Stomach (tissue), 9 donors: ENCODE results near the gene EHD3. TPM values are rescaled to one million over a fixed set of nuclear protein-coding genes. Genes with fewer than 3 reads are reported as not detected.

Experiments used
- DNase-seq, 2 donors: peaks; one replicate each; pipeline versions ENCODE4 v3.0.0 to v3.0.0-alpha.2; 2013 to 2019
- H3K27ac ChIP-seq, 5 donors: fragments of 200-600 bp in 4 of 5; sonication (generic) in 4 of 5; one replicate each; pipeline ENCODE4 v1.5.1; 2013 to 2019; ENCODE audit warnings: mild to moderate bottlenecking in 1 of 5, moderate library complexity in 1 of 5
- H3K27me3 ChIP-seq, 3 donors: fragments of 200-600 bp; sonication (generic); one replicate each; pipeline ENCODE4 v1.5.1; 2017 to 2019; ENCODE audit warnings: mixed run types in 1 of 3
- H3K36me3 ChIP-seq, 4 donors: fragments of 200-600 bp; sonication (generic); 1 replicate in 3 of 4; 2 replicates in 1 of 4; pipeline ENCODE4 v1.5.1; 2016 to 2019
- H3K4me1 ChIP-seq, 4 donors: fragments of 200-600 bp; sonication (generic); one replicate each; pipeline ENCODE4 v1.5.1; 2016 to 2019
- H3K4me3 ChIP-seq, 4 donors: fragments of 200-600 bp; sonication (generic) in 3 of 4; one replicate each; pipeline ENCODE4 v1.5.1; 2016 to 2019; ENCODE audit warnings: mild to moderate bottlenecking in 1 of 4
- H3K9me3 ChIP-seq, 4 donors: fragments of 200-600 bp; sonication (generic); one replicate each; pipeline ENCODE4 v1.5.1; 2016 to 2019
- EP300 ChIP-seq: sonication (generic); formaldehyde crosslinking; IDR thresholded peaks from one replicate; pipeline ENCODE4 v1.6.1; 2017; ENCODE audit warnings: antibody characterized with exemption
- POLR2A ChIP-seq, 4 donors: fragments of 450-650 bp; IDR thresholded peaks; one replicate each; pipeline ENCODE4 v1.6.1; 2016; ENCODE audit warnings: antibody characterized with exemption in 4 of 4, control low read depth in 2 of 4, mild to moderate bottlenecking in 1 of 4, moderate library complexity in 1 of 4
- POLR2AphosphoS5 ChIP-seq, 3 donors: sonication (generic); formaldehyde crosslinking; IDR thresholded peaks; one replicate each; pipeline ENCODE4 v1.6.1; 2016; ENCODE audit warnings: antibody characterized with exemption in 3 of 3
- WGBS, 5 donors: extraction: QIAGEN DNeasy Blood & Tissue Kit in 3 of 5; methylation state at CpG; one replicate each; pipeline versions ENCODE4 v1.1.5 to v1.1.7; 2013 to 2018; 5-methylcytosine and 5-hydroxymethylcytosine counted together
- intact Hi-C: fragments of 100-400 bp; cut with DNase I; formaldehyde crosslinking; loops from one replicate; pipeline ENCODE4 v1.15.1; 2023; ENCODE audit warnings: low total_unique reads
- polyA plus RNA-seq, 3 donors: library from polyadenylated mRNA; stranded (reverse); fragments of 200-250 nt; gene quantifications; one replicate each; pipeline ENCODE4 v1.2.3, GENCODE V29; 2013
- total RNA-seq, 5 donors: library from RNA; depleted of rRNA; stranded (reverse); fragments of >200 nt; gene quantifications; one replicate each; pipeline versions ENCODE4 v1.1.0 to v1.2.3, GENCODE V29; 2014 to 2016
- TF ChIP-seq, protein P1 (sequence below), 7 experiments: fragments of 450-650 bp in 4 of 7; fragments of 200-600 bp in 3 of 7; sonication (generic) in 3 of 7; IDR thresholded peaks; one replicate each; pipeline ENCODE4 v1.5.1; 2016 to 2019; ENCODE audit warnings: antibody characterized with exemption in 7 of 7, control low read depth in 2 of 7, mild to moderate bottlenecking in 1 of 7
- donor health status: healthy with polysubstance abuse.
- donor health status: Bipolar disorder and iron deficiency.
- donor health status: healthy.

EHD3 gene
- total and polyA plus RNA-seq, 8 donors, result 0.45 to 7.5 (median 3.6) TPM

DNA sequence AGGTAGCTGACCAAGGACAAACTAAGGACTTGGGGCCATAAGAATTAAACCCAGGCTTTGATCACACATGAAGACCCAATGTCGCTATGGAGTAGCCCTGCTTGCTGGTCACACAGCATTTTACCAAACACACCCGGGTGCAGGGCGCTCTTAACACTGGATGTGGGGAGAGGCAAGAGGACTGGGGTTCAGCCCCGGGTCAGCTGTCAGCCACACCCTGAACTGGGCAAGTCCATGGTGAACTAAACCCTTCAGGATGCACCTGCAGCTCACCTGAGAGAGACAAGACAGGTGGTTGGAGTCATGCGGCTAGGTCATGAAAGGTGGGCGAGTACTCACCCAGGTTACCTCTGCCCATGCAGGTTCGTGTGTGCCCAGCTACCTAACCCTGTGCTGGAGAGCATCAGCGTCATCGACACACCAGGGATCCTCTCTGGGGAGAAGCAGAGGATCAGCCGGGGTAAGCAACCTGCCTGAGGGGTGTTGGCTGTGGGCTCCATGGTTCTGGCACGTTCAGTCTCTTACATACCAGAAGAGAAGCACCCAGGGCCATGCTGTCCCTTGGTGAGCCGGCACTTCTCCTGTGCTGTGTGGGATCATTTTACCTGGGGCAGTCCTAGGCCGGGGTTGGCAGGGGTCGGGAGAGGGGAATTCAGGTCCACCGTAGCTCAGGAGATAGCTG is 15.2 kb downstream of the EHD3 start:
- no peaks in the 10 kb centered on the region for H3K9me3 ChIP-seq
- DNase-seq, result no peak
- WGBS, 5 donors, result 90 to 96% (median 93%) methylated on average over 12 to 15 of the region's 15 CpGs
- H3K27ac ChIP-seq, result no peak overlapping the region
- TF ChIP-seq EP300, result no peak
- H3K36me3 ChIP-seq, result peaks cover 0 to 18% (median 13%) of the 10 kb centered on the region in 4 donors
- no peak overlapping the region for H3K4me3 ChIP-seq
- intact Hi-C loops, result no loop called here
- H3K27me3 ChIP-seq, result no peaks in the 10 kb centered on the region
- H3K4me1 ChIP-seq, result peaks cover 0 to 4% (median 0%) of the 10 kb centered on the region in 4 donors

DNA sequence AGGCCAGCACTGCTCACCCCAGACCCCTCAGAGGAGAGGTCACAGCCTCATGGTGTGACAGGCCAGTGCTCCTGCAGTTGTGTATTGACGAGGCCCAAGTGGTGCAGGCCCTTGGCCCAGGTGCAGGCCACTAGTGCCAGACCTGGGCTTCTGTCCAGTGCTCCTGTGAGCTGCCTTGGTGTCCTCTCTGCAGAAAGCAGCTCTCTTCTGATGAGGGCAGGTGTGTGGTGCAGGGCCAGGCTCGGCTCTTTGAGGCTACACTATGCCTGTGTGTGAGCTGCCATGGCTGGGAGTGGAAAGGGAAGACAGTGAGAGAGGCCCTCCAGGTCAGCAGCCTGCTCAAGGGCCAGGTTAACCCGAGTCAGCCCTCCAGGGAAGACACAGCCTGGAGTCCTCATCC is 17.1 kb downstream of the EHD3 start:
- H3K4me1 ChIP-seq, result peaks cover 0 to 4% (median 0%) of the 10 kb centered on the region in 4 donors
- no peak for TF ChIP-seq POLR2A (IDR thresholded peaks at IDR 0.05)
- TF ChIP-seq EP300, result no peak
- TF ChIP-seq, protein P1, sequence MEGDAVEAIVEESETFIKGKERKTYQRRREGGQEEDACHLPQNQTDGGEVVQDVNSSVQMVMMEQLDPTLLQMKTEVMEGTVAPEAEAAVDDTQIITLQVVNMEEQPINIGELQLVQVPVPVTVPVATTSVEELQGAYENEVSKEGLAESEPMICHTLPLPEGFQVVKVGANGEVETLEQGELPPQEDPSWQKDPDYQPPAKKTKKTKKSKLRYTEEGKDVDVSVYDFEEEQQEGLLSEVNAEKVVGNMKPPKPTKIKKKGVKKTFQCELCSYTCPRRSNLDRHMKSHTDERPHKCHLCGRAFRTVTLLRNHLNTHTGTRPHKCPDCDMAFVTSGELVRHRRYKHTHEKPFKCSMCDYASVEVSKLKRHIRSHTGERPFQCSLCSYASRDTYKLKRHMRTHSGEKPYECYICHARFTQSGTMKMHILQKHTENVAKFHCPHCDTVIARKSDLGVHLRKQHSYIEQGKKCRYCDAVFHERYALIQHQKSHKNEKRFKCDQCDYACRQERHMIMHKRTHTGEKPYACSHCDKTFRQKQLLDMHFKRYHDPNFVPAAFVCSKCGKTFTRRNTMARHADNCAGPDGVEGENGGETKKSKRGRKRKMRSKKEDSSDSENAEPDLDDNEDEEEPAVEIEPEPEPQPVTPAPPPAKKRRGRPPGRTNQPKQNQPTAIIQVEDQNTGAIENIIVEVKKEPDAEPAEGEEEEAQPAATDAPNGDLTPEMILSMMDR (IDR thresholded peaks at IDR 0.05), result no peak
- TF ChIP-seq POLR2AphosphoS5 (IDR thresholded peaks at IDR 0.05), result no peak
- 63 to 88% (median 81%) methylated on average over 1 to 3 of the region's 3 CpGs for WGBS, 5 donors
- H3K27ac ChIP-seq, result no peak overlapping the region
- H3K36me3 ChIP-seq, result peaks cover 0 to 21% (median 11%) of the 10 kb centered on the region in 4 donors
- intact Hi-C loops, result no loop called here
- H3K4me3 ChIP-seq, result no peak overlapping the region
- DNase-seq, result no peak
- no peaks in the 10 kb centered on the region for H3K27me3 ChIP-seq
- no peaks in the 10 kb centered on the region for H3K9me3 ChIP-seq

DNA sequence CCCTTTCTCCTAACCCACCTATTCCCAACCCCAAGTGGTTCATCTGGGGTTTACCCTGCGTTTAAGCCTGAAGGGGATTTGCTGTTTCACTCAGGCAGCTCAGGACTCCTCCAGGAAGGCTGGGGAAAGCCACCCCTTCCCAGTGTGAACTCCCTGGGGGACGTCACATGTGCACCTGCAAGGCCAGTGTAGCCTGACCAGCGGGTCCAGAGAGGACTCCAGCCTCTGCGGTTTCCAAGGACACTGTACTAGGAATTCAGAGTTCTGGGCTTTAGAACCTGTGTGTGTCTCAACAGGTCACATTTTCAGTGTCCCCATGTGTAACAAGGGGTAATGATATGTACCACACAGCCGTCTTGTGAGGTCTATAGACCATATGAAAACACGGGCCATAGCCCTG is 17.9 kb downstream of the EHD3 start:
- H3K27ac ChIP-seq, result no peak overlapping the region

DNA sequence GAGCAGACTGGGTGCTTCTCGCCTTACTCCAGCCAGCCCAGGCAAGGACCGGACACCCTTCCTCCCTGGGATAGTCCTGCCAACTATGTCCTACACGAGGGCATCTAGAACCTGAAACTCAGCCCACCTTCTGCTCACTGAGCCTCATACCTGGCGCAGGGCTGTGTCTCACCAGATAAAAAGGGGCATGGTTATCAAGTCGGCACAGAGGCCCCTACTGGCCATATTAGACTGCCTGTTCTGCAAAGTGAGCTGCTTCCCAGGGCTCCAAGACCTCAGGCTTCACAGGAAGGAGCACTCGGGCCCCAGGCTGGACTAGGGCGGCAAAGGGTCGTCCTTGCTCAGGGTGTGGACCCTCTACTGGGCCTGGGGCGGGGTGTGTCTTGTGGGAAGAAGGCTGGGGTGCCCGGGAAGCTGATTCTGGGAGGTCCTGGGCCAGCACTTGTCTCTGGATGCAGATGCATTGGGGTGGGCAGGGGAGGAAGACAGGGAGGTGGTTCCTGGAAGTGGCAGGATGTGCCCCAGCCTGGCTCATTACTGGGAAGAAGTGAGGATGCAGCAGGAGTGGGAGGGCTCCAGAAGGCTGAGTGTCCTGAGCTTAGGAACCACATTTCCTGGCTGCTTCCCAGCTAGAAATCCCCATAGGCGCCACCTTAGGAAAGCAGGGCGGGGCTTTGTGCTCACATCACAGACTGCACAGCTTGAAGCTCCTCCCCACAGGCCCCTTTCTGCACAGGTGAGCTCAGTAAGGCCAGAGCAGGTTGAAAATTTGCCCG is 19.6 kb downstream of the EHD3 start:
- H3K36me3 ChIP-seq, result peaks cover 0 to 16% (median 2%) of the 10 kb centered on the region in 4 donors
- no peak overlapping the region for H3K4me3 ChIP-seq
- intact Hi-C loops, result no loop called here
- no peak for TF ChIP-seq EP300
- no peak for TF ChIP-seq POLR2A (IDR thresholded peaks at IDR 0.05)
- TF ChIP-seq POLR2AphosphoS5 (IDR thresholded peaks at IDR 0.05), result no peak
- TF ChIP-seq, protein P1 (IDR thresholded peaks at IDR 0.05), result no peak
- DNase-seq, result peak in 1 of 2 donors; percentile 75
- no peak overlapping the region for H3K27ac ChIP-seq
- peaks cover 0 to 5% (median 2%) of the 10 kb centered on the region in 4 donors for H3K4me1 ChIP-seq
- H3K9me3 ChIP-seq, result no peaks in the 10 kb centered on the region
- H3K27me3 ChIP-seq, result no peaks in the 10 kb centered on the region
- 49 to 71% (median 60%) methylated on average over 8 to 13 of the region's 13 CpGs for WGBS, 5 donors

More for the DNA sequence above, 17.9 kb downstream of the EHD3 start:
- H3K4me3 ChIP-seq, result no peak overlapping the region
- no peaks in the 10 kb centered on the region for H3K9me3 ChIP-seq
- peaks cover 0 to 21% (median 11%) of the 10 kb centered on the region in 4 donors for H3K36me3 ChIP-seq
- H3K4me1 ChIP-seq, result peaks cover 0 to 4% (median under 1%) of the 10 kb centered on the region in 4 donors
- intact Hi-C loops, result no loop called here
- no peaks in the 10 kb centered on the region for H3K27me3 ChIP-seq
- TF ChIP-seq, protein P1 (IDR thresholded peaks at IDR 0.05), result no peak
- TF ChIP-seq POLR2A (IDR thresholded peaks at IDR 0.05) (no peak), EP300 (no peak), POLR2AphosphoS5 (IDR thresholded peaks at IDR 0.05) (no peak)
- no peak for DNase-seq
- 89 to 94% (median 90%) methylated on average over 6 of the region's 6 CpGs for WGBS, 5 donors
